ENCODE measurements around the gene GRAP2.
"Not testable (repeated sequence)": the region's sequence is repeated elsewhere in the genome, so short reads cannot be mapped to it uniquely, and the experiment has no call there.

GRAP2 gene

DNA sequence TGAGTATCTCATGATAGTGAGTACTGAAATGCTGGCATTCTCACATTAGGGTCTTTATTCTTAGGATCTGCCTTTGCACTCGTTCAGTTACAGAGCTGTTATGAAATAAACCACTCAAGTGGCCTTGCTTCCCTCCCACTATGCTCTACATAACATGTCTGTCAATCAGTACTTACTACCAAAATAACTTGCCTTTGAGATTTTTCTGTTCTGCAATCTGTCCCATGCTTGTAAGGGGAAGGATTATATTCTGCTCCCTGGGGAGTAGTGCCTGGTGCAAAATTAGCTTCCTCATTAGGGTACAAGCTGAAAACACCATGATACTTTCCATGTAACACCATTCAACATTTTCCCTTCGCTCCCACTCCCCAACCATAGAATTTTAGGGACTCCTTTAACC, 1.9 kb upstream of the GRAP2 start:
- DNase-seq = no peak

DNA sequence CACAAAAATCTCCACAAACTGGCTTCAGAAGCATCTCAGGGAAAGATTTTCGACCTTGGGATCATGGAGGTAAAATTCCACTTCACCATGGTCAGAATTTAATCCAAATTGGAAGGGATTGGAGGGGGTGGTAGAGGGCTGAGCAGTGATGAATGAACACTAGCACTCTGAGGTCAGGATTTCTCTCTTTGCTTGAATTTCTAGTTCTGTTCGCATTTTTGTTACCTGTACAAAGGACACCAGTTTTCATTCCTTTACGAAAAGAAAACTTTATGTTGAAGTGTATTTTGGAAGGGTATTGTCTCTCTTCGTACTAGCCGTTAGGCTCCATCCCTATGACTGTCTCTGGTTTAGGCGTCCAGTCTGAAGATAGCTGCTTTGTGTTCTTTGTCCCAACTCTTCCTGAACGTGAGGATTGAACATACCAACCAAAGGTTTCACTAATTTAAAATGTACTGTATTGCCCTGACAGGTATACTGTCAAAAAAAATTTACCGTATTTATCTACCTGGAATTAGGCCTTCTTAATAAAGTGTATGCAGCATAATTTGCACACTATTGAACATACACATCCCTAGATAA, 772 bp downstream of the GRAP2 start:
- DNase-seq = no peak

DNA sequence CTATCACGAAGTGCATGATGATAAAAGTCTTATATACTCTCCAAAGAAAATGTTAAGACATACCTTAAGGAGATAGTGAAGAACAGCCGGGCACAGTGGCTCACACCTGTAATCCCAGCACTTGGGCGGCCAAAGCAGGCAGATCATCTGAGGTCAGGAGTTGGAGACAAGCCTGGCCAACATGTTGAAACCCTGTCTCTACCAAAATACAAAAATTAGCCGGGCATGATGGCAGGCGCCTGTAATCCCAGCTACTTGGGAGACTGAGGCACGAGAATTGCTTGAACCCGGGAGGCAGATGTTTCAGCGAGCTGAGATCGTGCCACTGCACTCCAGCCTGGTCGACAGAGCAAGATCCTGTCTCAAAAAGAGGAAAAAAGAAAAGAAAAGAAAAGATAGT, 3.1 kb downstream of the GRAP2 start:
- not testable (repeated sequence) for DNase-seq

DNA sequence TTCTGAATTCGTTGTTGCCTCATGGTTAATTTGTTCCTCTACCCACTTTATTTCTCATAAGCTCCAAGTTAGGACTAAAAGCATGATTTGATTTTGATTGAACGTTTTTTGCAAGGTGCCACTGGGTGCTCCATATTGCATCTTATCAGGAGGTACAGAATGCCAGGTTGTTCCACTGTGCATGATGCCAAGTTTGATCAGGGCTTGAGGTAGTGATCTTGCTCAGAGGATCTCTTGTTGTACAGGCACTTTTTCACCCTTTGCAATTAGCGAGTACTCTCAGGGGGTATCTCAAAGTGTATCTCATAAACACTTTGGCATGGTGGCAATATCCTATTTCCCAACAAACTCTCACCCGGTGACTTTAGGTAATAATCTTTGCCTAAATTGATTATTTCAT, 4.0 kb downstream of the GRAP2 start:
- DNase-seq = no peak

DNA sequence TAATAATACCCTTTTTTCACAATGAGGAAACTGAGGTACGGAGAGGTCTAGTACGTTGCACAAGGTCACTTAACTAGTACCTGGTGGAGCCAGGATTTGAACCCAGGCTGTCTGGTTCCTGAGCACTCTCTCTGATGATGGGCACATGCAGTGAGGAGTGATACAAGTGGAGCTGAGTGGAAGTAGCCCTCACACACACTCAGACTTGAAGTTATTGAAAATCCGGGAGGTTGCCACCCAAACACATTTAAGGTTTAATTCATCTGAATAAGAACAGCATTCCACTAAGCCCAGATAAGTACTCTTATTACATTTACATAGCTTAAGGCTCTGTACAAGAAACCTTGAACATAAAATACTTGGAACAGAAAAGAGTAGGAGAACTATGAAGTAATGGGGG, 4.8 kb downstream of the GRAP2 start:
- no peak for DNase-seq

DNA sequence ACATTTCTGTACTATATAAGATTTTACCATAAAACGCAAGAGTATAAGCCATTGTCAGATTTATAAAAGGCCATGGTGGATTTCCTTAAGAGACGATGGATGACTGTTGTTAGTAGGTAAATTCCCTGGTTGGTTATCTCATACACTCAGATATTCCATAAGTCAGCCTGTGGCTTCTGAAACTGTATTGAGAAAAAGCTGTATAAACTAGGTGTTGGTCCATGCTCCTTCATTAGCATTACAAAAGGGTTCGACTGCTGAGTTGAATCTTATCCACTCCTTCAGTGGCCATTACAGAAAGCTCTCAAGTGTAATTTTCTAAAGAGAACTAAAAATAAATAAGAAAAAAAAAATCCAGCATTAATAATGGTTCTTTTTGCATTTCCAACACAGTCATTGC, 5.3 kb downstream of the GRAP2 start:
- DNase-seq = no peak

- DNase-seq = no peak
Measured at GRCh38 chr22:39907047-39907446, 6.2 kb downstream of the GRAP2 start.

DNA sequence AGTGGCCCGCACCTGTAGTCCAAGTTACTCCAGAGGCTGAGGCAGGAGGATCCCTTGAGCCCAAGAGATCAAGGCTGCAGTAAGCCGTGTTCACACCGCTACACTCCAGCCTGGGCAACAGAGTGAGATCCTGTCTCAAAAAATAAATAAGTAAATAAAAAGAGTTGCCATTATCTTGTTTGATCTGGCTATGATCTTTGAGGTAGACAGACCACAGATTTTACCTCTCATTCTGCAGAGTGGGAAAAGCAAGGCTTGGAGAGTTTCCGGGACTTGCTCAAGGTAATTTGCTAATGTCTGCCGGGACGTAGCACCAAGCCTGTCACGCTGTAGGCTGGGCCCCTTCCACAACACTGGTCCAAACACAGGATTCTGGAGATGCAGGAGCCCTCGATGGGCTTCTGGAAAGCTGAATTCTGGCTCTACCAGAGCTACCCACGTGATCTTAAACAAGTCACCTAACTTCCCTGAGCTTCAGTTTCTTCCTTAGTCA, 6.8 kb downstream of the GRAP2 start:
- DNase-seq = no peak

- no peak for DNase-seq
Measured at GRCh38 chr22:39908136-39908535, 7.3 kb downstream of the GRAP2 start.

DNA sequence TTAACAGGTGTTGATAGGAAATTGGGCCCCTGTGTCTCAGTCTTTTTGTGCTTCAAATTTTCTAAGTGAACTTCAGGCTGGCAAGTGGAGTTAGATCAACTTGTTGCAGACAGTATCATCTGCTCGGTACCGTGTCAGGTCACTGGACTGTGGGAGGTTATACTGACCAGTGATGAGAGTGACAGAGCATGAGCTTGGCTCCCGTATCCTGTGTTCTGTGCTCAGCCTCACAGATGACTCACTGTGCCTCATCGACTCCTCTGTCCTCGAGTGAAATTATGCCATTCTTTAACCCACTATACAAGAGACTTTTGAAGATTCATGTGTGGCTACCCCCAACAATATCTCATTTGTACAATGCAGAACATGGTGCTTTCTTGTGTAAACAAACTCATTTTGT, 7.9 kb downstream of the GRAP2 start:
- no peak for DNase-seq

DNA sequence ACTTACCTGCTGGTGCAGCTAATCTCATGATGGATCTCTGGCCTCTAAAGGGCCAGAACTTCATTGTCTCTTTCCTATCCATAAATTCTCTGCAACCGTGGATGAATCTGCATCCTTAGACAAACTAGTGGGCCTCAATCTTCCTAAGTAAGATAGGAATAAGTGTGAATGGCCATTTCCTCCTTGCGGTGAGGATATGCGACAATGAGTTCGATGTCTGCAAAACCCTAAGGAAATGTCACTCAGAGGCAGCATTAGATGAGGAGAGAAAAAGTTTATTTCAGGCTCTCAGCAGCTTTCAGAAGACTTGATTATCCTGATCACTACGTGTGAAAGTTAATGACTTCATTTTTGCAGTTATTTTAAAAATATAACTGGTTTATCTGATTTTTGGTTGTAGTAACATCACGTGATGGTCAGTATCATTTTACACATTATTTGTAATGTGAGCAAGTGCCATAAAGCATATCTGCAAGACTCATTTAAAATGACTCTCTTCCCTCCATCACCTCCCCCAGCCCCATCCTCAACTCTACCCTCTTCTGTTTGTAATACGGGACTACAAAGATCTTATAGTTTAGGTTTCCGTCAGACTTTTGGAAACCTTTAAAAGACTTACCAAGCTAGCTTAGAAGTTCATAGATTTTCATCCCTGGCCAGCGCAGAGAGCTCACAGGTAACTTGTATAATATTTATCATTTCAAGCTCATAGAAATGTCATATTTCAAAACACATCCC, 10.2 kb downstream of the GRAP2 start:
- DNase-seq = no peak

DNA sequence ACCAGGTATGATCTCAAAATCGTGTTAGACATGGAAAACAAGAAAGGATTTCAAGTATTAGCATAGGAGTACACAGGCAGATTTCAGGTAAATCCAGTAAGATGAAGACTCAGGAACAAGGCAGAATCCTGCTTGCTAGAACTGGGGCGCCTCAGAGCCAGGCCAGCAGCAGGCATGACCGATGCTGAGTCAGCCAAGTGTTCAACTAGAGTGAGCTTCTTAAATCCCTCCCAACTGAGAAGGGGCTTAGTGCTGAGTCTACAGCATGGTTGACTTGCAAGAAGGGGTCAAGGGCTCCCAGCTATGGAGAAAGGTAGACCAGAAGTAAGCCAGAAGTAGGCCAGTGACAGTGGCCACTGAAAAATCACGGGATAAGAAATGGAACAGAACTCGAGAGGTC, 12.4 kb downstream of the GRAP2 start:
- DNase-seq = no peak

- no peak for DNase-seq
Measured at GRCh38 chr22:39913886-39914285, 13.0 kb downstream of the GRAP2 start.

DNA sequence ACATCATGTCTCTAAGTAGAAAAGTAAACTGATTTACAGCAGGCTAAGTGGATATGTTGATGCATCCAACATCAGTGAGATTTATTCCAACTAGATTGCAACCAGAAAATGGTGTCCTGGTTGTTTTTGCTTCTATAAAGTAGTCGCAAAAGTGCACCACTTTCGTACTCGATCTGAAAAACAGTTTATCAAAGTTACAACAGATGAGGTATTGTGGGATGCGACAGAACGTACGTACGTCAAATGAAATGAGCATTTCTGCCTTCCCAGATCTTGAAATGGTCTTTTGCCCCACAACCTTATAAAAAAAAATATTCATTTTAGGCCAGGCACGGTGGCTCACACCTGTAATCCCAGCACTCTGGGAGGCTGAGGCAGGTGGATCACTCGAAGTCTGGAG, 13.7 kb downstream of the GRAP2 start:
- DNase-seq = no peak

GRCh38 chr22:39915295-39915726, 14.4 kb downstream of the GRAP2 start:
- no peak for DNase-seq

GRCh38 chr22:39916496-39916895, 15.6 kb downstream of the GRAP2 start:
- no peak for DNase-seq

DNA sequence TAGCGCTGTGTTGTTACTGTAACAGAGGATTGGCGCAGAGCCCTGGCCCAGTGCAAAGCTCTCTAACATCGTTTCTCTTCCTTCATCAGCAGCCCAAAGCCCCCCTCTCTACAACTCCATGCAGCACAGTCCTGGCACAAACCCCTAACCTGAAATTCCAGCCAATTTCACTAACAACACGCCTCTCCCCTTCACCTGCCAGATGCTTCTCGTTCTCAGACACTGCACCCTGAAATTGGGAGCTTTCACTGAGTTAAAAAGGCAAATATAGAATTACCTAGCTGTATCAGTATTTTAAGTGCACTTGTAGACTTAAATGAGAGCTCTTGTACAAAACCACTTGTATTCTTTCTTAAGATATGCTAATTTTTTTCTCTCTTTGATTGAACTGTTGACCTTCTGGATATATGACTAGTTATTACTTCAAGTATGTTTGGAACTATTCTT, 16.3 kb downstream of the GRAP2 start:
- DNase-seq = no peak

DNA sequence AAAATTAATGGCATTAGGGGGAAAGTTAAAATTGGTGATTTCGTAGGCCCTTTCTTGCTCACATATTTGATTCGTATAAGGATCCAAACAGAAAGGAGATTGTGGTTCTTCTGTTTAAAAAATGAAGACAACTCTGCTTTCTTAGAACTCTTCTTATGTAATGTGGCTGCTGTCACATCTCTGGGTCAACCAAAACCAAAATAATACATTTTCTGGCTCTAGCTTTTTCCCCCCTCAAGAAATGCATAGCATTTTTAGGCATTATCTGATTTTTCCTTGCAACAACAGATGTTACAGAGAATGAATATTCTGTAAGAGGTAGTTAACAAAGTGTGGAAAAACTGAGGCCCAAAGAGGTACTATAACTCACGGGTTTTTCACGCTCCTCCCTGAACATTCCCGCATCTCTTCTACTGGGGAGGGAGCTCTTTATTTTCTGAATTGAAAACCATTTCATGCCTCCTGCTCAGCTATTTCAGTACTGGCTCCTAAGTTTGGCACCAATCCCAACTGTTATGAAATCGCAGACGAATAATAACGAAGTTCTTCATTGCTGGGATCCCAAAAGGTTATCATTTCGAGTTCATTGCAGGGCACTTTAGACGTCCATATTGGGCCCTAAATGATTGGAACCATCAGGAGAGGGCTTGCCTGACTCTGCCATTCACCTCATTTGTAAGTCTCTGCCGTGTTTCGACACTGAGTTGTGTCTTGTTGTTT, 17.1 kb downstream of the GRAP2 start:
- no peak for DNase-seq

- no peak for DNase-seq
Measured at GRCh38 chr22:39920134-39920743, 19.4 kb downstream of the GRAP2 start.

GRCh38 chr22:39923696-39924095, 22.8 kb downstream of the GRAP2 start:
- no peak for DNase-seq

DNA sequence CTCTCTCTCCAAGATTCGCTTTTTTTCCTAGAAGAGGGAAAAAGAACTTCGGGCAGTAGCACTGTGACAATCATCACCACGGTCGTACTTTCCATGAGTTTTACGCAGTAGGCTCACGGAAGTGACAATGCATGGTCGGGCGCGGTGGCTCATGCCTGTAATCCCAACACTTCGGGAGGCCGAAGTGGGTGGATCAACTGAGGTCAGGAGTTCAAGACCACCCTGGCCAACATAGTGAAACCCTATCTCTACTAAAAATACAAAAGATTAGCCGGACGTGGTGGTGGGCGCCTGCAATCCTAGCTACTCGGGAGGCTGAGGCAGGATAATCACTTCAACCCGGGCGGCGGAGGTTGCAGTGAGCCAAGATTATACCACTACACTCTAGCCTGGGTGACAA, 23.4 kb downstream of the GRAP2 start:
- DNase-seq = no peak

GRCh38 chr22:39925273-39925672, 24.4 kb downstream of the GRAP2 start:
- no peak for DNase-seq

DNA sequence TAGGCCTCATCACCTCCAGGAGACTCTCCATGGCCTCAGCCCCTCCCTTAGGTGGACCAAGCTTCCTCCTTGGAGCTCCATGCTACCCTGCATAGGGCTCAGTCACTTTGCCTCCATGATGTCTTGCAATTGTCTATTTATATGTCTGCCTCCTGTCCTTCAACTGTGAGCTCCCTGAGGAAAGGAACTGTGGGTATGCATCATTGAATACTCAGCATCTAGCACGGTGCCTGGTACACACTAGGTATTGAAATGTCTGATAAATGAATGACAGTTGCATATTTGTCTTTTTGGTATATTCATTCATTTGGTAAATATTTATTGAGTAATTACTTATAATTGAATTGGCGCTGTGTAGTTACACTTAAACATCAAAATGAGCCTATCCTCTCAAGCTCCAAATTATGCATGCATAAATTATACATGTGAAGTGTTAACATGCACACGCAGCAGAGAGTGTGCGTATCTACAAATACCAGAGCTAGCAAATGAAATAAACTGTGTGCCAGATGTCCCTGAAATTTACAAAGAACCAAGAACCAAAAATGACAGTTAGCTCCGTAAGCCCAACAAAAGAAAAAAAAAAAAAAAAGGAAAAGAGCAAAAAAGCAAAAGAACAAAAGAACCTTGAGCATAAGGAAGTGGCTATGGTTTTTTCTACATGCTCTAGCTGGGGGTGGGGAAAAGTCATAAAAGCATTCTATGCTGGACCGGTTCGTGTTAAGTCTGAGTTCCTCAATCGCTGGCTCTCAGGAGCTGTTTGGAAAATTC, 25.2 kb downstream of the GRAP2 start:
- DNase-seq = no peak

Measured in NCI-H187 (cell line).